Gastrocnemius medialis (tissue), 4 donors: ENCODE data around the gene RBM33.

Experiments
- POLR2A ChIP-seq, 2 donors: fragments of 450-650 bp; IDR thresholded peaks; one replicate each; pipeline ENCODE4 v1.6.1; 2017; ENCODE audit warnings: antibody characterized with exemption in 2 of 2, mild to moderate bottlenecking in 2 of 2, moderate library complexity in 2 of 2
- TF ChIP-seq, protein P1 (sequence below), 5 experiments: fragments of 450-650 bp in 3 of 5; fragments of 200-600 bp in 2 of 5; sonication (generic) in 2 of 5; IDR thresholded peaks in 4 of 5; conservative IDR thresholded peaks in 1 of 5; 1 replicate in 4 of 5; 2 replicates in 1 of 5; pipeline ENCODE4 v1.5.1; 2016 to 2019; ENCODE audit warnings: antibody characterized with exemption in 5 of 5, mild to moderate bottlenecking in 3 of 5, moderate library complexity in 3 of 5

DNA sequence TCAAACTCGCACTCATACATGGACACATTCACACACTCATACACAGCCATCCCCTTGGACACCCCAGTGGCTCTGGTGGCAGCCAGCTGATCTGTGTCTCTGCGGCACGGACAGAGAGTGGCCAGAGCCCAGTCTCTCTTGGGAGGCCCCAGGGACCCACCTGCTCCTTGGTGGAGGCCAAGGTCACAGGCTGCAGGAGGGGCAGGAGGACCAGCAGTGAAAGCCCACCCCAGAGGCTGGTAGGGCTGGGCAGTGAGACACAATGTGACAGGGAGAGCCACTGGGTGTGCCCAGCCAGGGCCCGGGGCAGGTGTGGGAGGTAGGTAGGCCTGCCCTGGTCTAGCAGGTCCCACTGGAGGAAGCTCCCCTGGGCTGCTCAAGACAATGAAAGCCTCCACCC, 149.3 kb downstream of the RBM33 start:
- TF ChIP-seq, protein P1, sequence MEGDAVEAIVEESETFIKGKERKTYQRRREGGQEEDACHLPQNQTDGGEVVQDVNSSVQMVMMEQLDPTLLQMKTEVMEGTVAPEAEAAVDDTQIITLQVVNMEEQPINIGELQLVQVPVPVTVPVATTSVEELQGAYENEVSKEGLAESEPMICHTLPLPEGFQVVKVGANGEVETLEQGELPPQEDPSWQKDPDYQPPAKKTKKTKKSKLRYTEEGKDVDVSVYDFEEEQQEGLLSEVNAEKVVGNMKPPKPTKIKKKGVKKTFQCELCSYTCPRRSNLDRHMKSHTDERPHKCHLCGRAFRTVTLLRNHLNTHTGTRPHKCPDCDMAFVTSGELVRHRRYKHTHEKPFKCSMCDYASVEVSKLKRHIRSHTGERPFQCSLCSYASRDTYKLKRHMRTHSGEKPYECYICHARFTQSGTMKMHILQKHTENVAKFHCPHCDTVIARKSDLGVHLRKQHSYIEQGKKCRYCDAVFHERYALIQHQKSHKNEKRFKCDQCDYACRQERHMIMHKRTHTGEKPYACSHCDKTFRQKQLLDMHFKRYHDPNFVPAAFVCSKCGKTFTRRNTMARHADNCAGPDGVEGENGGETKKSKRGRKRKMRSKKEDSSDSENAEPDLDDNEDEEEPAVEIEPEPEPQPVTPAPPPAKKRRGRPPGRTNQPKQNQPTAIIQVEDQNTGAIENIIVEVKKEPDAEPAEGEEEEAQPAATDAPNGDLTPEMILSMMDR (IDR thresholded peaks at IDR 0.05 in 4 of 5, conservative IDR thresholded peaks at IDR 0.05 in 1 of 5), result no peak
- TF ChIP-seq POLR2A (IDR thresholded peaks at IDR 0.05), result no peak
